Spinal cord (tissue), 10 donors: Measurements from ENCODE around the gene QPCTL. TPM values are rescaled to one million over a fixed set of nuclear protein-coding genes. Genes with fewer than 3 reads are reported as not detected.
"Not testable (repeated sequence)": the region's sequence is repeated elsewhere in the genome, so short reads cannot be mapped to it uniquely, and the experiment has no call there.

Experiments
- DNase-seq, 6 donors: peaks; one replicate each; pipeline versions ENCODE4 v3.0.0 to v3.0.0-alpha.2; 2013 to 2015; ENCODE audit warnings: low spot score in 6 of 6, low read depth in 4 of 6
- H3K27ac ChIP-seq: one replicate; pipeline ENCODE4 v1.5.1; 2013; ENCODE audit warnings: low read depth, low read length, control low read depth
- H3K27me3 ChIP-seq: one replicate; pipeline ENCODE4 v1.6.1; 2013; ENCODE audit warnings: low read length; ENCODE audit not compliant: control insufficient read depth, insufficient read depth
- H3K36me3 ChIP-seq: one replicate; pipeline ENCODE4 v1.6.1; 2013; ENCODE audit warnings: low read length; ENCODE audit not compliant: control insufficient read depth, insufficient read depth
- H3K4me1 ChIP-seq: one replicate; pipeline ENCODE4 v1.6.1; 2013; ENCODE audit warnings: low read length; ENCODE audit not compliant: control insufficient read depth, insufficient read depth
- H3K4me3 ChIP-seq: one replicate; pipeline ENCODE4 v1.5.1; 2013; ENCODE audit warnings: low read depth, low read length, control low read depth
- H3K9me3 ChIP-seq: one replicate; pipeline ENCODE4 v1.6.1; 2013; ENCODE audit warnings: low read length; ENCODE audit not compliant: control insufficient read depth, insufficient read depth
- WGBS: methylation state at CpG from one replicate; pipeline ENCODE4 v1.1.5; 2013; ENCODE audit warnings: missing lambda C conversion rate; ENCODE audit not compliant: insufficient coverage; 5-methylcytosine and 5-hydroxymethylcytosine counted together
- polyA plus RNA-seq, 2 donors: library from polyadenylated mRNA; unstranded; fragments of 120-200 nt; gene quantifications; one replicate each; pipeline ENCODE4 v1.2.1, GENCODE V29; 2013; ENCODE audit not compliant: insufficient read length in 2 of 2
- total RNA-seq, 2 donors: library from RNA; depleted of rRNA in 1 of 2; stranded (reverse); fragments of 120-200 nt in 1 of 2; fragments of >200 nt in 1 of 2; gene quantifications; one replicate each; pipeline versions ENCODE4 v1.2.3 to v1.2.4, GENCODE V29; 2013 to 2014
- donor health status: healthy.

The QPCTL gene
- total and polyA plus RNA-seq, 4 donors = 4.3 to 16.8 (median 8.4) TPM

DNA sequence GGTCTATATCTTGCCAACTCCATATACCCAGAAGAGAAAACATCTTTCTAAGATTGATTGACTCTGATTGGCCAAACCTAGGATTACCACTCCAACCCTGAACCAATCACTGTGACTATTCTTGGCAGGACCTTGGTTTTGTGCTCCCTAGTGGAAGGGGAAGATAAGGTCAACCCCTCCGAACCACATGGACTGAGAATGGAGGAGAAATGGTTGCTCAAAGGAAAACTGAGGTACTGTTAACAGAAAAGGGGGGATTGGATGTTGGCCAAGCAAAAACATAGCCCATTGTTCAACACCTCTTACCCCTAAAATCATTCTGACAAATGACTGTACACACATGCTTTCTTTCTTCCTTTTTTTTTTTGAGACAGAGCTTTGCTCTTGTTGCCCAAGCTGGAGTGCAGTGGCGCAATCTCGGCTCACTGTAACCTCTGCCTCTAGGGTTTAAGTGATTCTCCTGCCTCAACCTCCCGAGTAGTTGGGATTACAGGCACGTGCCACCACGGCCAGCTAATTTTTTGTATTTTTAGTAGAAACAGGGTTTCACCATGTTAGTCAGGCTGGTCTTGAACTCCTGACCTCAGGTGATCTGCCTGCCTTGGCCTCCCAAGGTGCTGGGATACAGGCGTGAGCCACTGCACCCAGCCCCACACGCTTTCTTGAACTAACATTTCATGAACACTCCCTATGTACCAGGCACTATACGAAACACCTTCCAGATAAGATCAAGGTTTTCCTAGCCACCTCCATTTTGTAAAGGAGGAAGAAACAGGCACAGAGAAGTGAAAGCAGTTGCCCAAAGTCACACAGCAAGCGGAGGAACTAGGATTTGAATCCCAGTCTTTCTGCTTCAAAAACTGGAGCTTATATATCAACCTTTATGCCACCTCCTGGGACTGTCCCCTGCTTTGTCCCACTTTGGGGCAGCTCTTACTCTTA lies 47.3 kb downstream of the QPCTL start:
- Histone ChIP-seq H3K4me1 (no peaks in the 10 kb centered on the region), H3K27ac (no peak overlapping the region), H3K4me3 (no peak overlapping the region), H3K36me3 (no peaks in the 10 kb centered on the region), H3K9me3 (no peaks in the 10 kb centered on the region), H3K27me3 (no peaks in the 10 kb centered on the region)
- no peak for DNase-seq
- 100% methylated on average over 6 of the region's 10 CpGs for WGBS

DNA sequence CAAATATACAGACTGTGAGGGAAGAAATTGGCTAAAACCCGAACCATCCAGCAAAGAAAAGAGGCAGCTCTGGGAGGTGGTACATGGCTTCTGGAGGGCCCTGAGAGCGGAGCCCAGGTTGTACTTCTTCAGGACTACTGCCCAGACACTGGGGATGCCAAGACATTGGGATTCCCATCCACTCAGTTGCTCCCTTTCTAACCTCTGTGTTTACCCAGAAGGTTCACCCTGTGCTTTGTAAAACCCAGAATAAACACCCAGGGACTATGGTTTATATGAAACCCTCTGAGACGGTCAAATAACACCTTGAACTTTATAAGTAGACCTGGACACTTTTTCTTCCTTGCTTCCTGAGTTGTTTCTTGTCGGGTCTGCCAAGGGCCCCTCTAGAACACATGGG lies 50.5 kb downstream of the QPCTL start:
- Histone ChIP-seq H3K4me3 (no peak overlapping the region), H3K4me1 (no peaks in the 10 kb centered on the region), H3K36me3 (no peaks in the 10 kb centered on the region), H3K9me3 (no peaks in the 10 kb centered on the region), H3K27ac (no peak overlapping the region), H3K27me3 (no peaks in the 10 kb centered on the region)
- 60% methylated on average over 2 of the region's 4 CpGs for WGBS
- DNase-seq = no peak

DNA sequence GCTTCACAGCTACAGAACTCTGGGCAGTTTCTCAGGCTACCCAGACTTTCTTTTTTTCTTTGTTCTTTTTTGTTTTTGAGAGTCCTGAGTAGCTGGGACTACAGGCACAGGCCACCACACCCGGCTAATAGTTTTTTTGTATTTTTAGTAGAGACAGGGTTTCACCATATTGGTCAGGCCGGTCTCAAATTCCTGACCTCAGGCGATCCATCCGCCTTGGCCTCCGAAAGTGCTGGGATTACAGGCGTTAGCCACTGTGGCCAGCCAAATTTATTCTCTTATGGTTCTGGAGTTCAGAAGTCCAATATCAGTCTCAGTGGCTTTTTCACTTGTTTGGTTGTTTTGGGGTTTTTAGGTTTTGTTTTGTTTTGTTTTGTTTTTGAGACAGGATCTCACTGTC lies 53.1 kb downstream of the QPCTL start:
- H3K27ac ChIP-seq = no peak overlapping the region
- no peaks in the 10 kb centered on the region for H3K36me3 ChIP-seq
- H3K4me1 ChIP-seq = no peaks in the 10 kb centered on the region
- no peak overlapping the region for H3K4me3 ChIP-seq
- DNase-seq = no peak
- 91% methylated on average over 6 of the region's 6 CpGs for WGBS
- no peaks in the 10 kb centered on the region for H3K9me3 ChIP-seq
- H3K27me3 ChIP-seq = no peaks in the 10 kb centered on the region

DNA sequence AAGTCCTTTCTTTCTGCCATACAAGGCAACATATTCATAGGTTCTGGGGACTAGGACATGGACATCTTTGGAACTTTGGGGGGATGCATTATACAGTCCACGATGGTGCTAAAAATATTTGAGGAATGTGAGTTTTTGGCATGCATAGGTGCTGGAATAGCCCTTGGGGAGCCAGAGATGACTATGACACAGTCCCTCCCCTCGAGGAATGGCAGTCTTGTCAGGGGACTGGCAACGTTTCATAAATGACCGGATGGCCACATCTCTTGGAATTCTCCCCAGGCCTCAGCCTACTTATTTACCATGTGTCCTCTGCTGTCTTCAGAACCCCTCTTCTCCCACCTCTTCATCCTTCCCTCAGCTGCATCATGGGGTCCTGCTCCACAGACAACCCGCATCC lies 54.4 kb downstream of the QPCTL start:
- Histone ChIP-seq H3K4me3 (no peak overlapping the region), H3K27me3 (no peaks in the 10 kb centered on the region), H3K4me1 (no peaks in the 10 kb centered on the region), H3K36me3 (no peaks in the 10 kb centered on the region), H3K27ac (no peak overlapping the region), H3K9me3 (no peaks in the 10 kb centered on the region)
- no peak for DNase-seq
- WGBS = 78% methylated on average over 5 of the region's 5 CpGs

DNA sequence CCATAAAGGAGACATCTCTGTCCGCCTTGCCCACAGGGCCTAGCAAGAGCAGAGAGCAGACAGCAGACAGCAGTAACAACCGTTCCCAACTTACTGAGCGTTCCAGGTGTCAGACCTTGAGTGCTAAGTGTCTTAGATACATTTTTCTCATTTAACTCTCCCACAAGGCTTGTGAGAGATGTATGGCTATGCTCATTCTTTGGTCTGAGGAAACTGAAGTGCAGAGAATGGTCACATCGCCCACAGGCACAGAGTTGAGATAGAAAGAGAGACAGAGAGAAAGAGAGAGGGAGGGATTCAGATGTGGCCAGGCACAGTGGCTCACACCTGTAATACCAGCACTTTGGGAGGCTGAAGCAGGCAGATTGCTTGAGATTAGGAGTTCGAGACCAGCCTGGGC lies 55.0 kb downstream of the QPCTL start:
- no peak overlapping the region for H3K27ac ChIP-seq
- H3K4me1 ChIP-seq = no peaks in the 10 kb centered on the region
- H3K4me3 ChIP-seq = no peak overlapping the region
- WGBS = 86% methylated on average over 1 of the region's 5 CpGs
- H3K27me3 ChIP-seq = no peaks in the 10 kb centered on the region
- H3K36me3 ChIP-seq = no peaks in the 10 kb centered on the region
- no peaks in the 10 kb centered on the region for H3K9me3 ChIP-seq
- DNase-seq = no peak

DNA sequence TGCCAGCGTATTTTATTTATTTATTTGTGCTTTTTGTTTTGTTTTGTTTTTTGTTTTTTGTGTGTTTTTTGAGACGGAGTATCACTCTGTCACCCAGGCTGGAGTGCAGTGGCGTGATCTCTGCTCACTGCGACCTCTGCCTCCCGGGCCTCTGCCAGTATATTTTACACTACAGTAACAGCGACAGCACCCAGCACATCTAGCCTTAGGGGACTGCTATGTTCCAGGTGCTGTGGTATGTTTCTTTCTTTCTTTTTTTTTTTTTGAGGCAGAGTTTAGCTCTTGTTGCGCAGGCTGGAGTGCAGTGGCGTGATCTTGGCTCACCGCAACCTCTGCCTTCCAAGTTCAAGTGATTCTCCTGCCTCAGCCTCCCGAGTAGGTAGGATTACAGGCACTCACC lies 59.0 kb downstream of the QPCTL start:
- not testable (repeated sequence) for H3K4me1 ChIP-seq, H3K27ac ChIP-seq, DNase-seq, H3K4me3 ChIP-seq, H3K36me3 ChIP-seq, H3K27me3 ChIP-seq, H3K9me3 ChIP-seq
- 100% methylated on average over 1 of the region's 10 CpGs for WGBS

DNA sequence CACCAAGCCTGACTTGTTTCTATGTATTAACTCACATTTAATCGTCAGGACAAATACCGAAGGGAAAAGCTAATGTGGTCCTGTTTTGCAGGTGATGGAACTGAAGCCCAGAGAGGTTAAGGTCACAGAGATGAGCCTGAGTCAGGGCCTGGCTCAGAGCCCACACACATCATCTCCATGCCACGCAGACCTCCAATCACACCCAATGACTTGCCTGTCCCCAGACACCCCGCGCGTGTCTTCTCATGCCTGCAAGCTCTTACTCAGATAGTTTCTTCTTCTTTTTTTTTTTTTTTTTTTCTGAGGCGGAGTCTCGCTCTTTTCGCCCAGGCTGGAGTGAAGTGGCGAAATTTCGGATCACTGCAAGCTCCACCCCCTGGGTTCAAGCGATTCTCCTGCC lies 60.2 kb downstream of the QPCTL start:
- Histone ChIP-seq H3K27me3 (no peaks in the 10 kb centered on the region), H3K4me1 (no peaks in the 10 kb centered on the region), H3K27ac (no peak overlapping the region), H3K36me3 (no peaks in the 10 kb centered on the region), H3K4me3 (no peak overlapping the region), H3K9me3 (no peaks in the 10 kb centered on the region)
- DNase-seq = no peak
- WGBS = 97% methylated on average over 10 of the region's 12 CpGs

DNA sequence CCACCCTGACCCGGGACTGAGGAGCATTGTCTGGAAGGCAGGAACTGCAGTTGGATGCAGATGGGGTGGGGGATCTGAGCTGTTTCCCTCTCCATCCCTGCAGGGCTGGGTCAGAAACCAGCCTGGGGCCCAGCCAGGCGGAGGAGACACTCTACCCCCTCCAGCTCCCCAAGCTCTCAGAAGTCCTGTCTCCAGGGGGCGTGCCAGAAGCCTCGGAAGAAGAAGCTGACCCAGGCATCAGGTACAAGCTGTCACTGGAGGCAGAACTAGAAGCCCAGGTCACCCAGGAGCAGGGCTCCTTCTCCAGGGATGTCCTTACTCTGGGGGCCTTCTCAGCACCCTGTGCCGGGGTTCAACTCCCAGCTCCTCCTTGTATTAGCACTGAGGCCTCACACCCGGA lies 61.1 kb downstream of the QPCTL start:
- 66% methylated on average over 5 of the region's 6 CpGs for WGBS
- no peak overlapping the region for H3K4me3 ChIP-seq
- DNase-seq = no peak
- H3K9me3 ChIP-seq = no peaks in the 10 kb centered on the region
- no peaks in the 10 kb centered on the region for H3K4me1 ChIP-seq
- no peaks in the 10 kb centered on the region for H3K36me3 ChIP-seq
- no peaks in the 10 kb centered on the region for H3K27me3 ChIP-seq
- no peak overlapping the region for H3K27ac ChIP-seq
